Measurements from ENCODE around the gene VAPA.

- TF ChIP-seq, protein P1, sequence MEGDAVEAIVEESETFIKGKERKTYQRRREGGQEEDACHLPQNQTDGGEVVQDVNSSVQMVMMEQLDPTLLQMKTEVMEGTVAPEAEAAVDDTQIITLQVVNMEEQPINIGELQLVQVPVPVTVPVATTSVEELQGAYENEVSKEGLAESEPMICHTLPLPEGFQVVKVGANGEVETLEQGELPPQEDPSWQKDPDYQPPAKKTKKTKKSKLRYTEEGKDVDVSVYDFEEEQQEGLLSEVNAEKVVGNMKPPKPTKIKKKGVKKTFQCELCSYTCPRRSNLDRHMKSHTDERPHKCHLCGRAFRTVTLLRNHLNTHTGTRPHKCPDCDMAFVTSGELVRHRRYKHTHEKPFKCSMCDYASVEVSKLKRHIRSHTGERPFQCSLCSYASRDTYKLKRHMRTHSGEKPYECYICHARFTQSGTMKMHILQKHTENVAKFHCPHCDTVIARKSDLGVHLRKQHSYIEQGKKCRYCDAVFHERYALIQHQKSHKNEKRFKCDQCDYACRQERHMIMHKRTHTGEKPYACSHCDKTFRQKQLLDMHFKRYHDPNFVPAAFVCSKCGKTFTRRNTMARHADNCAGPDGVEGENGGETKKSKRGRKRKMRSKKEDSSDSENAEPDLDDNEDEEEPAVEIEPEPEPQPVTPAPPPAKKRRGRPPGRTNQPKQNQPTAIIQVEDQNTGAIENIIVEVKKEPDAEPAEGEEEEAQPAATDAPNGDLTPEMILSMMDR (optimal IDR thresholded peaks at IDR 0.05 in 1 of 3, IDR thresholded peaks at IDR 0.05 in 1 of 3, conservative IDR thresholded peaks at IDR 0.05 in 1 of 3; ENCODE audit: extremely low read depth in 1 of 3, insufficient read depth in 2 of 3, low read length in 3 of 3), result no peak
- TF ChIP-seq EZH2 (IDR thresholded peaks at IDR 0.05; ENCODE audit: low read length), result no peak
Measured at GRCh38 chr18:9949315-9949714, 35.5 kb downstream of the VAPA start.
